Left ventricle myocardium superior (tissue), 1 donor: ENCODE results near the gene HECTD1. TPM values are rescaled to one million over a fixed set of nuclear protein-coding genes. Genes with fewer than 3 reads are reported as not detected.
"Not testable (repeated sequence)": the region's sequence is repeated elsewhere in the genome, so short reads cannot be mapped to it uniquely, and the experiment has no call there.

Source experiments
- ATAC-seq: fragments of 200-7000 bp; cut with Tn5 transposase; one replicate; pipeline ENCODE4 v1.9.1; 2020; ENCODE audit warnings: mild to moderate bottlenecking, moderate library complexity
- DNase-seq: peaks from one replicate; pipeline ENCODE4 v3.0.0-alpha.2; 2020
- intact Hi-C: fragments of 100-400 bp; cut with micrococcal nuclease; formaldehyde crosslinking; loops from one replicate; pipeline ENCODE4 v1.11.0; 2022
- long read RNA-seq: library from polyadenylated mRNA; unstranded; transcript quantifications from one replicate; pipeline ENCODE4 v2.0.0, GENCODE V29; 2021
- total RNA-seq: library from RNA; stranded (reverse); fragmentation: NEBNext Ultra II Directional; extraction: Animal tissue kit (Norgen Biotek cat#: 25700); gene quantifications from one replicate; pipeline ENCODE4 v1.2.1, GENCODE V29; 2021
- donor health status: DM: no; HTN: yes; CAD: no; lungs with severe emphysema.

The HECTD1 gene
- 159 TPM for total RNA-seq
- long read RNA-seq, partial matches to known transcripts: 143 of 163 reads
- long read RNA-seq, other reads (novel, unspliced or antisense): 20 of 163 reads

- peak; percentile 94 for DNase-seq
- peak; percentile 96 for ATAC-seq
- intact Hi-C loops: no loop called here
These were observed at the start of gene HECTD1 for GRCh38 chr14:31207755-31208545. Gene HECTD1, minus strand, starts transcription at chr14:31207793. Its CDS starts 1,857 bp downstream, at chr14:31205936.

GRCh38 chr14:31257244-31257553, 49.6 kb upstream of the HECTD1 start:
- intact Hi-C loops: no loop called here
- no peak for ATAC-seq
- no peak for DNase-seq

GRCh38 chr14:31256534-31257243, 49.1 kb upstream of the HECTD1 start:
- no peak for DNase-seq
- intact Hi-C loops: no loop called here
- ATAC-seq: no peak

GRCh38 chr14:31255918-31256317, 48.3 kb upstream of the HECTD1 start:
- DNase-seq, intact Hi-C loops, ATAC-seq: not testable (repeated sequence)

GRCh38 chr14:31255286-31255685, 47.7 kb upstream of the HECTD1 start:
- DNase-seq (no peak), ATAC-seq (no peak)
- intact Hi-C loops: no loop called here

- no peak for ATAC-seq
- intact Hi-C loops: no loop called here
- no peak for DNase-seq
These were observed 46.3 kb upstream of the HECTD1 start for GRCh38 chr14:31253746-31254471.

- intact Hi-C loops: no loop called here
- ATAC-seq (no peak), DNase-seq (no peak)
These were observed 45.3 kb upstream of the HECTD1 start for GRCh38 chr14:31252865-31253264.

GRCh38 chr14:31251028-31251958, 43.7 kb upstream of the HECTD1 start:
- intact Hi-C loops: no loop called here
- no peak for DNase-seq
- ATAC-seq: no peak

GRCh38 chr14:31244626-31245025, 37.0 kb upstream of the HECTD1 start:
- ATAC-seq (no peak), DNase-seq (no peak)
- intact Hi-C loops: no loop called here

- DNase-seq: no peak
- intact Hi-C loops: no loop called here
These were observed 36.3 kb upstream of the HECTD1 start for GRCh38 chr14:31243860-31244259.

GRCh38 chr14:31242161-31242940, 34.8 kb upstream of the HECTD1 start:
- DNase-seq, intact Hi-C loops: not testable (repeated sequence)
- peak; percentile 19 for ATAC-seq

More at GRCh38 chr14:31243860-31244259, 36.3 kb upstream of the HECTD1 start:
- ATAC-seq: no peak

GRCh38 chr14:31241450-31242114, 34.0 kb upstream of the HECTD1 start:
- DNase-seq (no peak), ATAC-seq (peak; percentile 73)
- intact Hi-C loops: no loop called here

GRCh38 chr14:31239741-31240140, 32.1 kb upstream of the HECTD1 start:
- ATAC-seq (no peak), DNase-seq (no peak)
- intact Hi-C loops: no loop called here

- ATAC-seq: no peak
- intact Hi-C loops: no loop called here
- no peak for DNase-seq
These were observed 27.9 kb upstream of the HECTD1 start for GRCh38 chr14:31235462-31235861.

GRCh38 chr14:31232081-31232480, 24.5 kb upstream of the HECTD1 start:
- DNase-seq (no peak), ATAC-seq (no peak)
- intact Hi-C loops: no loop called here

- DNase-seq, ATAC-seq, intact Hi-C loops: not testable (repeated sequence)
These were observed 23.7 kb upstream of the HECTD1 start for GRCh38 chr14:31231272-31231671.

- intact Hi-C loops: no loop called here
- no peak for ATAC-seq
- no peak for DNase-seq
These were observed 23.0 kb upstream of the HECTD1 start for GRCh38 chr14:31230573-31230958.
